IPS DF 4.7 (cell line): ENCODE data around the gene MRRF.

Experiments
- DNase-seq: peaks from one replicate; pipeline ENCODE4 v3.0.0-alpha.2; 2013; ENCODE audit warnings: low spot score; ENCODE audit errors: extremely low read depth

MRRF gene

GRCh38 chr9:122331523-122331927, 66.8 kb downstream of the MRRF start:
- no peak for DNase-seq

- no peak for DNase-seq
Observed at GRCh38 chr9:122332083-122332482, 67.4 kb downstream of the MRRF start.

- no peak for DNase-seq
Observed at GRCh38 chr9:122332644-122333043, 68.0 kb downstream of the MRRF start.

GRCh38 chr9:122333169-122333808, 68.6 kb downstream of the MRRF start:
- DNase-seq, result no peak

- no peak for DNase-seq
Observed at GRCh38 chr9:122334916-122335315, 70.2 kb downstream of the MRRF start.

- DNase-seq, result no peak
Observed at GRCh38 chr9:122336189-122336588, 71.5 kb downstream of the MRRF start.

- no peak for DNase-seq
Observed at GRCh38 chr9:122336866-122337555, 72.3 kb downstream of the MRRF start.

- DNase-seq, result no peak
Observed at GRCh38 chr9:122337556-122337929, 72.9 kb downstream of the MRRF start.

GRCh38 chr9:122338536-122338935, 73.9 kb downstream of the MRRF start:
- no peak for DNase-seq

GRCh38 chr9:122338994-122339393, 74.3 kb downstream of the MRRF start:
- DNase-seq, result no peak

GRCh38 chr9:122339579-122339978, 74.9 kb downstream of the MRRF start:
- DNase-seq, result no peak

- no peak for DNase-seq
Observed at GRCh38 chr9:122340161-122340560, 75.5 kb downstream of the MRRF start.

- DNase-seq, result no peak
Observed at GRCh38 chr9:122342323-122343050, 77.8 kb downstream of the MRRF start.

- no peak for DNase-seq
Observed at GRCh38 chr9:122346478-122347347, 82.0 kb downstream of the MRRF start.

GRCh38 chr9:122347348-122348287, 82.9 kb downstream of the MRRF start:
- no peak for DNase-seq

GRCh38 chr9:122348288-122348777, 83.7 kb downstream of the MRRF start:
- no peak for DNase-seq

GRCh38 chr9:122348791-122349190, 84.1 kb downstream of the MRRF start:
- DNase-seq, result no peak

GRCh38 chr9:122349201-122349600, 84.5 kb downstream of the MRRF start:
- no peak for DNase-seq

- no peak for DNase-seq
Observed at GRCh38 chr9:122350577-122351355, 86.1 kb downstream of the MRRF start.
